ENCODE measurements around the gene KIF2C. TPM values are rescaled to one million over a fixed set of nuclear protein-coding genes. Genes with fewer than 3 reads are reported as not detected.

The KIF2C gene
- 1 to 10 TPM in 3 of 4 donors, under 1 TPM in 1; 0.76 to 4.5 (median 3.7) TPM for total RNA-seq

DNA sequence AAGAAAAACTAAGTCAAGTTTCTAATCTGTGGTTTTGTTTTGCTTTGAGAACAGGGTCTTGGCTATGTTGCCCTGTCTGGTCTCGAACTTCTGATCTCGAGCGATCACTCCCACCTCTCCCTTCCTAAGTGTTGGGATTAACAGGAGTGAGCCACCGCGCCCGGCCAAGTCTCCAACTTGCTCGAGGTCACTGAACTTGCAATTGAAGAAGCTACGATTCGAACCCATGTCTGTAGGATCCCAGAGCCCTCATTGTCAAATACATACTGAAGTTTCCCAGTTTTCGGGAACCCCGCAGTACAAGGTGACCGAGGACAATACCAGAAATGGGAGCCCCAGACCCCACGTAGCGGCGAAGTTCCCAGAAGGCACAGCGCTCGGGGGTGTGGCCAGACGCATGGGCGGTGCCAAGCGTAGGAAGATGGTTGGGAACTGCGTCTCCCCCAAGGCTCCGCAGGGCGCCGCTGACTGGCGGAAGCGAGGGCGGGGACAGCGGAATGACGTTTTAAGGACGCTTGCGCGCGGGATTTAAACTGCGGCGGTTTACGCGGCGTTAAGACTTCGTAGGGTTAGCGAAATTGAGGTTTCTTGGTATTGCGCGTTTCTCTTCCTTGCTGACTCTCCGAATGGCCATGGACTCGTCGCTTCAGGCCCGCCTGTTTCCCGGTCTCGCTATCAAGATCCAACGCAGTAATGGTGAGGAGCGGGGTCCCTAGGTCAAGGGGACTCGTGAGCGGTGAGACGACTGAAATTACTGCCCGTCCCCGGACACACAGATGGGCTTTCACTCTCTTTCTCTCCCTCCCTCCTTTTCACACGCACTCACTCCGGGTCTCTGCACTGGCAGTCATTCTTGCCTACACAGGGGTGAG lies at the start of gene KIF2C:
TSS of gene KIF2C (plus strand) at position 531 of the 872 bp plus-strand sequence. CDS start at position 627, 96 bp downstream.
- H3K4me3 ChIP-seq (ENCODE audit: low read depth, poor library complexity, severe bottlenecking): peak within 1 kb of the TSS; percentile 29
- 1% methylated on average over 53 to 57 of the region's 57 CpGs for WGBS, 2 donors
- DNase-seq (ENCODE audit: low spot score in 2 of 2): peak; percentile 95 to 99
- intact Hi-C loops (cut with DNase I; ENCODE audit: low total_unique reads): no loop called here
- peak in 1 of 2 donors; percentile 61 for TF ChIP-seq POLR2A (IDR thresholded peaks at IDR 0.05)
- TF ChIP-seq, protein P1, sequence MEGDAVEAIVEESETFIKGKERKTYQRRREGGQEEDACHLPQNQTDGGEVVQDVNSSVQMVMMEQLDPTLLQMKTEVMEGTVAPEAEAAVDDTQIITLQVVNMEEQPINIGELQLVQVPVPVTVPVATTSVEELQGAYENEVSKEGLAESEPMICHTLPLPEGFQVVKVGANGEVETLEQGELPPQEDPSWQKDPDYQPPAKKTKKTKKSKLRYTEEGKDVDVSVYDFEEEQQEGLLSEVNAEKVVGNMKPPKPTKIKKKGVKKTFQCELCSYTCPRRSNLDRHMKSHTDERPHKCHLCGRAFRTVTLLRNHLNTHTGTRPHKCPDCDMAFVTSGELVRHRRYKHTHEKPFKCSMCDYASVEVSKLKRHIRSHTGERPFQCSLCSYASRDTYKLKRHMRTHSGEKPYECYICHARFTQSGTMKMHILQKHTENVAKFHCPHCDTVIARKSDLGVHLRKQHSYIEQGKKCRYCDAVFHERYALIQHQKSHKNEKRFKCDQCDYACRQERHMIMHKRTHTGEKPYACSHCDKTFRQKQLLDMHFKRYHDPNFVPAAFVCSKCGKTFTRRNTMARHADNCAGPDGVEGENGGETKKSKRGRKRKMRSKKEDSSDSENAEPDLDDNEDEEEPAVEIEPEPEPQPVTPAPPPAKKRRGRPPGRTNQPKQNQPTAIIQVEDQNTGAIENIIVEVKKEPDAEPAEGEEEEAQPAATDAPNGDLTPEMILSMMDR (IDR thresholded peaks at IDR 0.05): no peak

DNA sequence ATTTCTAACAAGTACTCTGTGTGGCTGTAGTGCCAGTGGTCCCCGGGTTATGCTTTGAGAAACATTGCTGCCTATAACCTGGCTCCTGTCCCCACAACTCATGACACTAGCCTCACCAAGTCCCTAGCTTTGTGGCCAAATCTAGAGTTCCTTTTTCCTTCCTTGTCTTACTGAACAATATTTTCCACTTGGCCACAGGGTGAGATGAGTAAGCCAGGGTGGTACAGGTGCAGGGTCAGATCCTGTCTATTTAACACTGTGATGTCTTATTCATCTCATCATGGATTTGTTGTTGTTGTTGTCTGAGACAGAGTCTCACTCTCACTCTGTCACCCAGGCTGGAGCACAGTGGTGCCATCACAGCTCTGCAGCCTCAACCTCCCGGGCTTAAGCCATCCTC lies 46.5 kb upstream of the KIF2C start:
- intact Hi-C loops (cut with DNase I; ENCODE audit: low total_unique reads): no loop called here
- TF ChIP-seq, protein P1 (IDR thresholded peaks at IDR 0.05): no peak
- WGBS, 2 donors: 76 to 90% methylated on average over 2 of the region's 2 CpGs
- H3K4me3 ChIP-seq (ENCODE audit: low read depth, poor library complexity, severe bottlenecking): no peak overlapping the region
- no peak for DNase-seq (ENCODE audit: low spot score in 2 of 2)

DNA sequence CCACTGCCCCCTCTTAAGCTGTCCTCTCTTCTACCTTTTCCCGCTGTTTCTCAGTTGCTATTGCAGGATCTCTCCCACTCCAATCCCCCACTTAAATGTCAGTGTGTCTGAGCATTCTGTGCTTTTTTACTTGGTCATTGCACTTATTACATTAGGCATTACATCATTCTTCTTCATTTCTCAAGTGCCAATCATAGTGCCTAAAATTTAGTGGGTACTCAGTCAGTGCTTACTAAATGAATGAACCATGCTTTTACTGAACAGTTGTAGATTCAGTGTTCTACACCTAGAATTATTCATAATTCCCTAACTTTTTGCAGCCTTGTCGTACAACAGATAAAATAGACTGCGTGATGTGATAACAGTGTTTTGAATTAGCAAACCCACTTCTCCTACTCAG lies 45.7 kb upstream of the KIF2C start:
- intact Hi-C loops (cut with DNase I; ENCODE audit: low total_unique reads): no loop called here
- no peak for DNase-seq (ENCODE audit: low spot score in 2 of 2)
- no peak overlapping the region for H3K4me3 ChIP-seq (ENCODE audit: low read depth, poor library complexity, severe bottlenecking)
- no peak for TF ChIP-seq POLR2A (IDR thresholded peaks at IDR 0.05)
- TF ChIP-seq, protein P1 (IDR thresholded peaks at IDR 0.05): no peak
- WGBS, 2 donors: 98% methylated on average over 3 of the region's 3 CpGs

DNA sequence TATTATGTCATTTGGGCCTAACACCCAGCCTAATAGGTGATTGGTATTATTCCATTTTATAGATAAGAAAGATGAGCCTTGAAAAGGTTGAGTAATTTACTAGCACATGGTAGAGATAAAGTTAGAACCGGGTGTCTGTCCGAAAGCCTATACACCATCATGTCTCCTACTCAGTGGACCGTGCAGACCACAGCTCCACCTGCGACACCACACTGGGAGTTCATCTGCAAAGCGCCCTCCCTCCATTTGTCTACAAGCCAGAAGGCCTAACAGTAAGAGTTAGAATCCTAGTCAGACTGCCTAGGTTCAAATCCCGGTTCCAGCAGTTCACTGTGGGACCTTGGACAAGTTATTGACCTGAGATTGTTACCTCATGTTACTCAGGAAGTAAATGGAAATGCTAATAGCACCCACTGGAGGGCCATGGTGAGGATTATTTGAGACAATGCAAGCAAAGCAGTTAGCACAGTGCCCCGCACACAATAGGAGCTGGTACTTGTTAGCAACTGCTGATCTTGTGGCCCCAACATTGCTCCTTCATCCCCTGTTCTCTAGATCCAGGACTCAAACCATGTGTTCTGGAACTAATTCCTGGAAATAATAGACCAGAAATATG lies 44.7 kb upstream of the KIF2C start:
- WGBS, 2 donors: 91 to 96% methylated on average over 7 of the region's 7 CpGs
- intact Hi-C loops (cut with DNase I; ENCODE audit: low total_unique reads): no loop called here
- no peak overlapping the region for H3K4me3 ChIP-seq (ENCODE audit: low read depth, poor library complexity, severe bottlenecking)
- DNase-seq (ENCODE audit: low spot score in 2 of 2): no peak
- TF ChIP-seq POLR2A (IDR thresholded peaks at IDR 0.05): no peak
- TF ChIP-seq, protein P1 (IDR thresholded peaks at IDR 0.05): no peak

DNA sequence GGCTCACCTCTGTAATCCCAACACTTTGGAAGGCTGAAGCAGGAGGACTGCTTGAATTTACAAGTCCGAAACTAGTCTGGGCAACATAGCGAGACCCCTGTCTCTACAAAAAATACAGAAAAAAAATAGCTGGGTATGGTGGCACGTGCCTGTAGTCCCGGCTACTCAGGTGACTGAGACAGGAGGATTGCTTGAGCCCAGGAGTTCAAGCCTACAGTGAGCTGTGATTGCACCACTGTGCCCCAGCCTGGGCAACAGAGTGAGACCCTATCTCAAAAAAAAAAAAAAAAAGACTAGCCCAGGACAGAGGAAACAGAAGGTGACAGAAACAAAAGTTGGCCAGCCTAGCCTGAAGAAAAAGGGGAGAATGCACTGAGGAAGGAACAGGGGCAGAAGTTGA lies 44.0 kb upstream of the KIF2C start:
- WGBS, 2 donors: 89% methylated on average over 4 of the region's 4 CpGs
- TF ChIP-seq, protein P1 (IDR thresholded peaks at IDR 0.05): no peak
- no peak for TF ChIP-seq POLR2A (IDR thresholded peaks at IDR 0.05)
- intact Hi-C loops (cut with DNase I; ENCODE audit: low total_unique reads): no loop called here
- H3K4me3 ChIP-seq (ENCODE audit: low read depth, poor library complexity, severe bottlenecking): no peak overlapping the region
- DNase-seq (ENCODE audit: low spot score in 2 of 2): no peak
